Measurements from ENCODE around the gene NR6A1. TPM values are rescaled to one million over a fixed set of nuclear protein-coding genes. Genes with fewer than 3 reads are reported as not detected.

The NR6A1 gene
- total RNA-seq, 1 experiment from 2014 or later: 0.91 TPM

DNA sequence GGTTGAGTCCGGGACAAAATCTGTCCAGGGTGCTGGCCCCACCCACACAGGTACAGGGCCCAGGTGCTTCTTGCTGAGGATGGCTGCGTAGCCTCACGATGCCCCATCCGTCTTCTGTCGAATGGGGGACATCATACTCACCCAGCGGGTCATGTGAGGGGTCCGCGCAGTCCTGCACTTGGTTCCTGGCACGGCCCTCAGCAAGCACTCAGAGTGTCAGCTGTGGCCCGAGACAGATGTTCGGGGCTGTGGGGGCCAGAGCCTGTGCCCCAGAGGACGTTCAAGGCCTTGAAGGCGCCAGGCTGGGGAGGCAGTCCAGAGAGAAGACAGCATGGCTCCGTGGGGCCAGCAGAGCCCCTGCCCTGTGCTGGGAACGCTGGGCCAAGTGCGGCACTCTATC, 291.7 kb downstream of the NR6A1 start:
- no peak for DNase-seq (ENCODE audit: unreplicated experiment)
- TF ChIP-seq, protein P1, sequence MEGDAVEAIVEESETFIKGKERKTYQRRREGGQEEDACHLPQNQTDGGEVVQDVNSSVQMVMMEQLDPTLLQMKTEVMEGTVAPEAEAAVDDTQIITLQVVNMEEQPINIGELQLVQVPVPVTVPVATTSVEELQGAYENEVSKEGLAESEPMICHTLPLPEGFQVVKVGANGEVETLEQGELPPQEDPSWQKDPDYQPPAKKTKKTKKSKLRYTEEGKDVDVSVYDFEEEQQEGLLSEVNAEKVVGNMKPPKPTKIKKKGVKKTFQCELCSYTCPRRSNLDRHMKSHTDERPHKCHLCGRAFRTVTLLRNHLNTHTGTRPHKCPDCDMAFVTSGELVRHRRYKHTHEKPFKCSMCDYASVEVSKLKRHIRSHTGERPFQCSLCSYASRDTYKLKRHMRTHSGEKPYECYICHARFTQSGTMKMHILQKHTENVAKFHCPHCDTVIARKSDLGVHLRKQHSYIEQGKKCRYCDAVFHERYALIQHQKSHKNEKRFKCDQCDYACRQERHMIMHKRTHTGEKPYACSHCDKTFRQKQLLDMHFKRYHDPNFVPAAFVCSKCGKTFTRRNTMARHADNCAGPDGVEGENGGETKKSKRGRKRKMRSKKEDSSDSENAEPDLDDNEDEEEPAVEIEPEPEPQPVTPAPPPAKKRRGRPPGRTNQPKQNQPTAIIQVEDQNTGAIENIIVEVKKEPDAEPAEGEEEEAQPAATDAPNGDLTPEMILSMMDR (IDR thresholded peaks at IDR 0.05; ENCODE audit: unreplicated experiment): no peak
- no peaks in the 10 kb centered on the region for H3K9me3 Mint-ChIP-seq (ENCODE audit: unreplicated experiment)
- CTCF ChIA-PET: no interaction called here
- peaks cover 16% of the 10 kb centered on the region for H3K27me3 Mint-ChIP-seq (ENCODE audit: insufficient read depth, unreplicated experiment)
- no TSS peak for BruUV-seq (replicated peaks)
- H3K36me3 Mint-ChIP-seq (ENCODE audit: insufficient read depth, unreplicated experiment): no peaks in the 10 kb centered on the region
- no peak overlapping the region for H3K27ac Mint-ChIP-seq (ENCODE audit: low read depth, unreplicated experiment)
- POLR2A ChIA-PET: no interaction called here
- no peak overlapping the region for H3K4me3 Mint-ChIP-seq (ENCODE audit: unreplicated experiment)
- peaks cover 4% of the 10 kb centered on the region for H3K4me1 Mint-ChIP-seq (ENCODE audit: insufficient read depth, unreplicated experiment)
- intact Hi-C loops (cut with micrococcal nuclease): no loop called here

- no peaks in the 10 kb centered on the region for H3K9me3 Mint-ChIP-seq (ENCODE audit: unreplicated experiment)
- BruUV-seq (replicated peaks): no TSS peak
- POLR2A ChIA-PET: no interaction called here
- peaks cover 4% of the 10 kb centered on the region for H3K4me1 Mint-ChIP-seq (ENCODE audit: insufficient read depth, unreplicated experiment)
- no peaks in the 10 kb centered on the region for H3K36me3 Mint-ChIP-seq (ENCODE audit: insufficient read depth, unreplicated experiment)
- TF ChIP-seq, protein P1 (IDR thresholded peaks at IDR 0.05; ENCODE audit: unreplicated experiment): no peak
- H3K27me3 Mint-ChIP-seq (ENCODE audit: insufficient read depth, unreplicated experiment): peaks cover 17% of the 10 kb centered on the region
- H3K4me3 Mint-ChIP-seq (ENCODE audit: unreplicated experiment): no peak overlapping the region
- DNase-seq (ENCODE audit: unreplicated experiment): no peak
- CTCF ChIA-PET: no interaction called here
- intact Hi-C loops (cut with micrococcal nuclease): no loop called here
- no peak overlapping the region for H3K27ac Mint-ChIP-seq (ENCODE audit: low read depth, unreplicated experiment)
Measured at GRCh38 chr9:124478354-124478753, 292.8 kb downstream of the NR6A1 start.

- no peaks in the 10 kb centered on the region for H3K9me3 Mint-ChIP-seq (ENCODE audit: unreplicated experiment)
- peaks cover 4% of the 10 kb centered on the region for H3K4me1 Mint-ChIP-seq (ENCODE audit: insufficient read depth, unreplicated experiment)
- BruUV-seq (replicated peaks): no TSS peak
- CTCF ChIA-PET: no interaction called here
- H3K36me3 Mint-ChIP-seq (ENCODE audit: insufficient read depth, unreplicated experiment): no peaks in the 10 kb centered on the region
- no peak for DNase-seq (ENCODE audit: unreplicated experiment)
- intact Hi-C loops (cut with micrococcal nuclease): no loop called here
- no peak overlapping the region for H3K4me3 Mint-ChIP-seq (ENCODE audit: unreplicated experiment)
- POLR2A ChIA-PET: no interaction called here
- H3K27me3 Mint-ChIP-seq (ENCODE audit: insufficient read depth, unreplicated experiment): peaks cover 23% of the 10 kb centered on the region
- TF ChIP-seq, protein P1 (IDR thresholded peaks at IDR 0.05; ENCODE audit: unreplicated experiment): no peak
- no peak overlapping the region for H3K27ac Mint-ChIP-seq (ENCODE audit: low read depth, unreplicated experiment)
Measured at GRCh38 chr9:124477648-124478285, 293.3 kb downstream of the NR6A1 start.

DNA sequence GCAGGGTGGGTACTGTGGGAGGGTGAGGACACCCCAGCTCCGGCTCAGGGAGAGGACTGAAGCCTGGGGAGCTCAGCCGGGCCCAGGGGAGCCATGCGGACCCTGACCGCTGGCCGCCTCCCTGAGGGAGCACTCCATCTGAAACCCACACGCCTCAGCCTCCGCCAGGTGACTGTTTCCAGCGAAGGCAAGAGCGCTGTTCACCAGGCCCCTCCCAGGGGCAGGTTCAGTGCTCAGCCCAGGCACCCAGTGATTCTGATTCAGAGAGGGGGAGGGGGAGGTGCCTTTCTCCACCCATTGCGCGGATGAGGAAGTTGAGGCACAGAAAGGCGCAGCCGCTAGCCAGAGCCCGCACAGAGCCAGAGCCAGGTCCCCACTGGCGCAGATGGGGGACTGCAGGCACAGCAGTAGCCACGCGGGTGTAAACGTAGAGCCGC, 293.9 kb downstream of the NR6A1 start:
- H3K4me3 Mint-ChIP-seq (ENCODE audit: unreplicated experiment): no peak overlapping the region
- intact Hi-C loops (cut with micrococcal nuclease): no loop called here
- H3K27me3 Mint-ChIP-seq (ENCODE audit: insufficient read depth, unreplicated experiment): peaks cover 27% of the 10 kb centered on the region
- ChIA-PET POLR2A (no interaction called here), CTCF (no interaction called here)
- DNase-seq (ENCODE audit: unreplicated experiment): no peak
- H3K4me1 Mint-ChIP-seq (ENCODE audit: insufficient read depth, unreplicated experiment): peaks cover 4% of the 10 kb centered on the region
- no peak overlapping the region for H3K27ac Mint-ChIP-seq (ENCODE audit: low read depth, unreplicated experiment)
- TF ChIP-seq, protein P1 (IDR thresholded peaks at IDR 0.05; ENCODE audit: unreplicated experiment): no peak
- no TSS peak for BruUV-seq (replicated peaks)
- H3K9me3 Mint-ChIP-seq (ENCODE audit: unreplicated experiment): no peaks in the 10 kb centered on the region
- no peaks in the 10 kb centered on the region for H3K36me3 Mint-ChIP-seq (ENCODE audit: insufficient read depth, unreplicated experiment)
